ENCODE measurements around the gene EDN1.

GRCh38 chr6:12311106-12311505 lies 20.9 kb downstream of the EDN1 start:
- TF ChIP-seq CTCF (IDR thresholded peaks at IDR 0.05; ENCODE audit: borderline replicate concordance, extremely low read depth, low read length, poor library complexity, severe bottlenecking), result no peak
- no peak for TF ChIP-seq EZH2 (IDR thresholded peaks at IDR 0.05; ENCODE audit: borderline replicate concordance, low read depth, low read length, severe bottlenecking)

All from DND-41 (cell line).